ENCODE data around the gene PAF1. TPM values are rescaled to one million over a fixed set of nuclear protein-coding genes. Genes with fewer than 3 reads are reported as not detected.
"Not testable (repeated sequence)": the region's sequence is repeated elsewhere in the genome, so short reads cannot be mapped to it uniquely, and the experiment has no call there.

Gene PAF1
- polyA plus RNA-seq, 1 donor from 2014 or later: 37.3 TPM

GRCh38 chr19:39341129-39341718, 49.7 kb downstream of the PAF1 start:
- H3K9me3 ChIP-seq (ENCODE audit: low read length): no peaks in the 10 kb centered on the region
- peak overlapping the region; percentile 99 for H3K4me3 ChIP-seq (ENCODE audit: low read length)
- H2AFZ ChIP-seq (ENCODE audit: low read depth, low read length): peak overlapping the region; percentile 99
- H3K36me3 ChIP-seq (ENCODE audit: insufficient read depth, low read length): no peaks in the 10 kb centered on the region
- peak overlapping the region; percentile 76 for H3K4me2 ChIP-seq (ENCODE audit: low read length)
- no peak for TF ChIP-seq EP300 (conservative IDR thresholded peaks at IDR 0.05; ENCODE audit: poor library complexity, severe bottlenecking)
- TF ChIP-seq REST (IDR thresholded peaks at IDR 0.05; ENCODE audit: borderline replicate concordance): no peak
- no peak for TF ChIP-seq SMC3 (conservative IDR thresholded peaks at IDR 0.05; ENCODE audit: poor library complexity)
- peak; percentile 8 for TF ChIP-seq POLR2AphosphoS5 (IDR thresholded peaks at IDR 0.05)
- no peaks in the 10 kb centered on the region for H3K9me2 ChIP-seq (ENCODE audit: insufficient read depth, low read length)
- peaks cover 5% of the 10 kb centered on the region for H3F3A ChIP-seq (ENCODE audit: insufficient read depth, low read length, poor library complexity, severe bottlenecking)
- no peaks in the 10 kb centered on the region for H3K27me3 ChIP-seq (ENCODE audit: insufficient read depth, low read depth, low read length)
- H3K27ac ChIP-seq (ENCODE audit: low read length): peak overlapping the region; percentile 91
- H4K20me1 ChIP-seq (ENCODE audit: insufficient read depth): no peaks in the 10 kb centered on the region
- peaks cover 36% of the 10 kb centered on the region for H3K79me2 ChIP-seq (replicated peaks; ENCODE audit: insufficient read depth, low read length)
- H3K9ac ChIP-seq (ENCODE audit: low read length): peak overlapping the region; percentile 72

GRCh38 chr19:39340156-39340555, 50.8 kb downstream of the PAF1 start:
- not testable (repeated sequence) for H3K9me2 ChIP-seq (ENCODE audit: insufficient read depth, low read length); H3K36me3 ChIP-seq (ENCODE audit: insufficient read depth, low read length); H3F3A ChIP-seq (ENCODE audit: insufficient read depth, low read length, poor library complexity, severe bottlenecking); H3K9ac ChIP-seq (ENCODE audit: low read length); H3K27me3 ChIP-seq (ENCODE audit: insufficient read depth, low read depth, low read length); H3K4me2 ChIP-seq (ENCODE audit: low read length); H4K20me1 ChIP-seq (ENCODE audit: insufficient read depth); H2AFZ ChIP-seq (ENCODE audit: low read depth, low read length); H3K27ac ChIP-seq (ENCODE audit: low read length); H3K9me3 ChIP-seq (ENCODE audit: low read length)
- Histone ChIP-seq H3K4me3 (ENCODE audit: low read length) (peak overlapping the region; percentile 99), H3K79me2 (replicated peaks; ENCODE audit: insufficient read depth, low read length) (peaks cover 30% of the 10 kb centered on the region)

- Histone ChIP-seq H3K4me2 (ENCODE audit: low read length) (no peak overlapping the region), H4K20me1 (ENCODE audit: insufficient read depth) (no peaks in the 10 kb centered on the region), H3K36me3 (ENCODE audit: insufficient read depth, low read length) (no peaks in the 10 kb centered on the region), H3K4me3 (ENCODE audit: low read length) (no peak overlapping the region), H3K9me3 (ENCODE audit: low read length) (no peaks in the 10 kb centered on the region), H3K27ac (ENCODE audit: low read length) (no peak overlapping the region), H3K9me2 (ENCODE audit: insufficient read depth, low read length) (no peaks in the 10 kb centered on the region), H3F3A (ENCODE audit: insufficient read depth, low read length, poor library complexity, severe bottlenecking) (peaks cover 5% of the 10 kb centered on the region), H3K9ac (ENCODE audit: low read length) (no peak overlapping the region), H3K27me3 (ENCODE audit: insufficient read depth, low read depth, low read length) (no peaks in the 10 kb centered on the region), H3K79me2 (replicated peaks; ENCODE audit: insufficient read depth, low read length) (peaks cover 30% of the 10 kb centered on the region), H2AFZ (ENCODE audit: low read depth, low read length) (no peak overlapping the region)
- no peak for TF ChIP-seq MXI1 (conservative IDR thresholded peaks at IDR 0.05; ENCODE audit: poor library complexity, severe bottlenecking)
- TF ChIP-seq TAF1 (IDR thresholded peaks at IDR 0.05; ENCODE audit: low read depth): no peak
- no peak for TF ChIP-seq EZH2 (IDR thresholded peaks at IDR 0.05; ENCODE audit: borderline replicate concordance, insufficient read depth, low read length, poor library complexity, severe bottlenecking)
- TF ChIP-seq EP300 (conservative IDR thresholded peaks at IDR 0.05; ENCODE audit: poor library complexity, severe bottlenecking): no peak
- no peak for TF ChIP-seq CTCF (IDR thresholded peaks at IDR 0.05; ENCODE audit: poor library complexity, severe bottlenecking)
Measured at GRCh38 chr19:39339674-39340073, 51.2 kb downstream of the PAF1 start.

Data from neural cell (in vitro differentiated cells).